Osteoblast (primary cell): ENCODE results near the gene NTN4. TPM values are rescaled to one million over a fixed set of nuclear protein-coding genes. Genes with fewer than 3 reads are reported as not detected.

ENCODE experiments used
- DNase-seq: peaks from one replicate; pipeline ENCODE4 v3.0.0; 2011; ENCODE audit warnings: low spot score, mixed read lengths; ENCODE audit not compliant: insufficient read length; ENCODE audit errors: missing footprints
- H2AFZ ChIP-seq: 2 replicates; pipeline ENCODE4 v1.6.0; 2011; ENCODE audit warnings: mild to moderate bottlenecking, low read length
- H3K27ac ChIP-seq: 2 replicates; pipeline ENCODE4 v1.5.1; 2011; ENCODE audit warnings: mild to moderate bottlenecking, low read depth, low read length, moderate library complexity
- H3K27me3 ChIP-seq: 2 replicates; pipeline ENCODE4 v1.6.0; 2012; ENCODE audit warnings: mild to moderate bottlenecking, control low read depth, inconsistent platforms, low read length, moderate library complexity; ENCODE audit not compliant: insufficient read depth
- H3K36me3 ChIP-seq: 2 replicates; pipeline ENCODE4 v1.5.1; 2011; ENCODE audit warnings: mild to moderate bottlenecking, low read length, control low read depth, moderate library complexity; ENCODE audit not compliant: insufficient read depth
- H3K4me1 ChIP-seq: 2 replicates; pipeline ENCODE4 v1.5.1; 2011; ENCODE audit warnings: mild to moderate bottlenecking, low read length, control low read depth, moderate library complexity; ENCODE audit not compliant: insufficient read depth
- H3K4me2 ChIP-seq: 2 replicates; pipeline ENCODE4 v1.6.0; 2011; ENCODE audit warnings: mild to moderate bottlenecking, low read length; ENCODE audit not compliant: insufficient read depth
- H3K4me3 ChIP-seq: fragments of 200-600 bp; sonication (generic); 3 replicates; pipeline ENCODE4 v1.5.1; 2012; ENCODE audit warnings: mild to moderate bottlenecking, low read length, inconsistent platforms; ENCODE audit not compliant: insufficient read depth
- H3K79me2 ChIP-seq: 2 replicates; pipeline ENCODE4 v1.6.0; 2012; ENCODE audit warnings: mild to moderate bottlenecking, low read length, control low read depth, inconsistent platforms; ENCODE audit not compliant: insufficient read depth
- H3K9me3 ChIP-seq: 2 replicates; pipeline ENCODE4 v1.5.1; 2011; ENCODE audit warnings: low read depth, low read length, control low read depth
- H4K20me1 ChIP-seq: 2 replicates; pipeline ENCODE4 v1.6.0; 2012; ENCODE audit warnings: mild to moderate bottlenecking, low read length, control low read depth; ENCODE audit not compliant: insufficient read depth
- total RNA-seq: library from RNA; depleted of rRNA; stranded (reverse); fragments of >200 nt; gene quantifications from 2 replicates; pipeline ENCODE4 v1.2.3, GENCODE V29; 2012
- TF ChIP-seq, protein P1 (sequence below): IDR thresholded peaks from 2 replicates; pipeline ENCODE4 v1.5.1; 2011; ENCODE audit warnings: mild to moderate bottlenecking, low read depth, low read length, moderate library complexity; ENCODE audit errors: extremely low read depth

The NTN4 gene
- total RNA-seq, 1 donor, result 47.8 TPM

GRCh38 chr12:95614390-95614982 is 176.1 kb downstream of the NTN4 start:
- H3K27ac ChIP-seq, result no peak overlapping the region
- H3K36me3 ChIP-seq, result no peaks in the 10 kb centered on the region
- TF ChIP-seq, protein P1, sequence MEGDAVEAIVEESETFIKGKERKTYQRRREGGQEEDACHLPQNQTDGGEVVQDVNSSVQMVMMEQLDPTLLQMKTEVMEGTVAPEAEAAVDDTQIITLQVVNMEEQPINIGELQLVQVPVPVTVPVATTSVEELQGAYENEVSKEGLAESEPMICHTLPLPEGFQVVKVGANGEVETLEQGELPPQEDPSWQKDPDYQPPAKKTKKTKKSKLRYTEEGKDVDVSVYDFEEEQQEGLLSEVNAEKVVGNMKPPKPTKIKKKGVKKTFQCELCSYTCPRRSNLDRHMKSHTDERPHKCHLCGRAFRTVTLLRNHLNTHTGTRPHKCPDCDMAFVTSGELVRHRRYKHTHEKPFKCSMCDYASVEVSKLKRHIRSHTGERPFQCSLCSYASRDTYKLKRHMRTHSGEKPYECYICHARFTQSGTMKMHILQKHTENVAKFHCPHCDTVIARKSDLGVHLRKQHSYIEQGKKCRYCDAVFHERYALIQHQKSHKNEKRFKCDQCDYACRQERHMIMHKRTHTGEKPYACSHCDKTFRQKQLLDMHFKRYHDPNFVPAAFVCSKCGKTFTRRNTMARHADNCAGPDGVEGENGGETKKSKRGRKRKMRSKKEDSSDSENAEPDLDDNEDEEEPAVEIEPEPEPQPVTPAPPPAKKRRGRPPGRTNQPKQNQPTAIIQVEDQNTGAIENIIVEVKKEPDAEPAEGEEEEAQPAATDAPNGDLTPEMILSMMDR, result no peak
- H3K9me3 ChIP-seq, result no peaks in the 10 kb centered on the region
- H2AFZ ChIP-seq, result no peak overlapping the region
- no peak for DNase-seq
- H3K79me2 ChIP-seq, result no peaks in the 10 kb centered on the region
- H3K4me2 ChIP-seq, result no peak overlapping the region
- no peaks in the 10 kb centered on the region for H3K27me3 ChIP-seq
- H3K4me3 ChIP-seq, result no peak overlapping the region
- no peaks in the 10 kb centered on the region for H4K20me1 ChIP-seq
- peaks cover 1% of the 10 kb centered on the region for H3K4me1 ChIP-seq

DNA sequence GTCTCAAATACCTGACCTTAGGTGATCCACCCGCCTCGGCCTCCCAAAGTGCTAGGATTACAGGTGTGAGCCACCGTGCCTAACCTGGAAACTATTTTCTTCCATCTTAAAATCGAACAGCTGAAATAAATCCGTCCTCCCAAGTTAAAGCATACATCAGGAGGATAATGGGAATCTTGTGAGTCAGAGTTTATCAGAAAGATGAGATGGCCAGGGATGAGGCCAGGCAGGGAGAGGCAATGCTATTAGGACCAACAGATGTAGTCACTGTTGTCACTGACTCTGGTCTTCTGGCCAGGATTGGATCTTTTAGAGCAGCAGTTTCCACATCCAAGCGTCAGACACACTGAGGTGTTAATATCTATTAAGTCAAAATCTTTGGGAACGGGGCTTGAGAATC is 177.5 kb downstream of the NTN4 start:
- Histone ChIP-seq H3K27ac (no peak overlapping the region), H3K9me3 (no peaks in the 10 kb centered on the region), H3K4me3 (no peak overlapping the region), H4K20me1 (no peaks in the 10 kb centered on the region), H3K79me2 (no peaks in the 10 kb centered on the region), H3K4me2 (no peak overlapping the region), H3K27me3 (no peaks in the 10 kb centered on the region), H3K4me1 (peaks cover 12% of the 10 kb centered on the region), H3K36me3 (no peaks in the 10 kb centered on the region), H2AFZ (no peak overlapping the region)
- DNase-seq, result no peak
- TF ChIP-seq, protein P1, result no peak

- TF ChIP-seq, protein P1, result no peak
- H3K36me3 ChIP-seq, result no peaks in the 10 kb centered on the region
- no peak overlapping the region for H3K4me3 ChIP-seq
- no peaks in the 10 kb centered on the region for H3K27me3 ChIP-seq
- H3K79me2 ChIP-seq, result no peaks in the 10 kb centered on the region
- no peaks in the 10 kb centered on the region for H3K9me3 ChIP-seq
- no peak for DNase-seq
- H3K4me1 ChIP-seq, result peaks cover 12% of the 10 kb centered on the region
- H2AFZ ChIP-seq, result no peak overlapping the region
- H3K4me2 ChIP-seq, result no peak overlapping the region
- H3K27ac ChIP-seq, result no peak overlapping the region
- no peaks in the 10 kb centered on the region for H4K20me1 ChIP-seq
Observed at GRCh38 chr12:95611676-95612309, 178.8 kb downstream of the NTN4 start.

- Histone ChIP-seq H3K79me2 (no peaks in the 10 kb centered on the region), H3K4me1 (peaks cover 30% of the 10 kb centered on the region), H3K9me3 (no peaks in the 10 kb centered on the region), H3K36me3 (no peaks in the 10 kb centered on the region), H3K27me3 (no peaks in the 10 kb centered on the region), H3K4me3 (no peak overlapping the region), H2AFZ (no peak overlapping the region), H4K20me1 (no peaks in the 10 kb centered on the region), H3K27ac (peak overlapping the region; percentile 95), H3K4me2 (peak overlapping the region; percentile 53)
- DNase-seq, result peak; percentile 86
- TF ChIP-seq, protein P1, result no peak
Observed at GRCh38 chr12:95608252-95609033, 182.1 kb downstream of the NTN4 start.
